OCI-LY7 (cell line): ENCODE results near the gene ZFYVE9. TPM values are rescaled to one million over a fixed set of nuclear protein-coding genes. Genes with fewer than 3 reads are reported as not detected.

Experiments used
- BruUV-seq: library from RNA; stranded (reverse); fragments of 400-500 nt; replicated peaks from 2 replicates; lab custom pipeline; 2021; lab: Mats Ljungman, UMichigan
- CTCF ChIA-PET: fragments of 300-600 bp; sonication (Branson Sonifier 250); formaldehyde crosslinking; loops from one replicate; lab custom pipeline; 2022; ENCODE audit warnings: antibody characterized with exemption; ENCODE audit not compliant: unreplicated experiment; lab: Charles Lee
- POLR2A ChIA-PET: fragments of 300-600 bp; sonication (Branson Sonifier 250); formaldehyde crosslinking; loops from one replicate; lab custom pipeline; 2022; ENCODE audit warnings: antibody characterized with exemption; lab: Charles Lee
- DNase-seq: peaks from one replicate; pipeline ENCODE4 v3.0.0-alpha.2; 2015; ENCODE audit warnings: low spot score
- H2AFZ ChIP-seq: fragments of 200-600 bp; sonication (generic), shearing (Covaris generic); 2 replicates; pipeline ENCODE4 v1.6.1; 2014; ENCODE audit warnings: mild to moderate bottlenecking, antibody characterized with exemption, low read length, moderate library complexity
- H3K27ac ChIP-seq: fragments of 200-600 bp; sonication (generic); 2 replicates; pipeline ENCODE4 v1.5.1; 2014; ENCODE audit warnings: mixed run types, low read depth, mild to moderate bottlenecking, moderate library complexity, low read length, inconsistent platforms; ENCODE audit not compliant: poor library complexity, severe bottlenecking
- H3K36me3 ChIP-seq: fragments of 200-600 bp; sonication (generic); 2 replicates; pipeline ENCODE4 v1.6.1; 2014; ENCODE audit warnings: mild to moderate bottlenecking, antibody characterized with exemption, low read length, moderate library complexity, mixed read lengths; ENCODE audit not compliant: insufficient read depth
- H3K4me1 ChIP-seq: fragments of 200-600 bp; sonication (generic); 2 replicates; pipeline ENCODE4 v1.5.1; 2014; ENCODE audit warnings: mild to moderate bottlenecking, low read length; ENCODE audit not compliant: insufficient read depth, poor library complexity, severe bottlenecking
- H3K4me2 ChIP-seq: fragments of 200-600 bp; sonication (generic); 2 replicates; pipeline ENCODE4 v1.6.1; 2014; ENCODE audit warnings: mild to moderate bottlenecking, low read length
- H3K4me3 ChIP-seq: fragments of 200-600 bp; sonication (generic); 2 replicates; pipeline ENCODE4 v1.5.1; 2014; ENCODE audit warnings: mild to moderate bottlenecking, low read depth, low read length; ENCODE audit not compliant: poor library complexity, severe bottlenecking
- H3K79me2 ChIP-seq: fragments of 200-600 bp; sonication (generic); 2 replicates; pipeline ENCODE4 v1.6.1; 2016; ENCODE audit warnings: low read depth, mild to moderate bottlenecking, low read length, moderate library complexity, mixed read lengths; ENCODE audit not compliant: insufficient read depth
- H3K9me2 ChIP-seq: fragments of 200-600 bp; sonication (generic); 2 replicates; pipeline ENCODE4 v1.6.1; 2016; ENCODE audit warnings: mild to moderate bottlenecking, low read length, mixed read lengths; ENCODE audit not compliant: insufficient read depth
- H3K9me3 ChIP-seq: fragments of 200-600 bp; sonication (generic); 2 replicates; pipeline ENCODE4 v1.6.1; 2014; ENCODE audit warnings: mild to moderate bottlenecking, mixed run types, low read length, mixed read lengths
- H4K20me1 ChIP-seq: fragments of 200-600 bp; sonication (generic); 2 replicates; pipeline ENCODE4 v1.6.1; 2014; ENCODE audit warnings: mild to moderate bottlenecking, antibody characterized with exemption, low read length, moderate library complexity, mixed read lengths; ENCODE audit not compliant: insufficient read depth
- EZH2phosphoT487 ChIP-seq: fragments of 200-600 bp; sonication (generic); IDR thresholded peaks from 2 replicates; pipeline ENCODE4 v1.6.1; 2018; ENCODE audit warnings: low read depth, borderline replicate concordance, mild to moderate bottlenecking, mixed run types, antibody characterized with exemption, low read length, moderate library complexity, mixed read lengths
- intact Hi-C: fragments of 100-400 bp; cut with micrococcal nuclease; formaldehyde crosslinking; loops from one replicate; pipeline ENCODE4 v1.10.0; 2022; ENCODE audit not compliant: unreplicated experiment
- total RNA-seq, 2 experiments: library from RNA; depleted of rRNA in 1 of 2; stranded (reverse); fragments of >200 nt in 1 of 2; shearing (Covaris generic) in 1 of 2; gene quantifications; 2 replicates each; pipeline ENCODE4 v1.2.3, GENCODE V29; 2014 to 2022
- TF ChIP-seq, protein P1 (sequence below): fragments of 200-600 bp; sonication (generic); conservative IDR thresholded peaks from 2 replicates; pipeline ENCODE4 v1.5.1; 2014; ENCODE audit warnings: mild to moderate bottlenecking, antibody characterized with exemption, low read length, moderate library complexity, mixed read lengths

The ZFYVE9 gene
- total RNA-seq, 2 experiments from 2014 or later = 3.7 to 5.6 TPM

- Histone ChIP-seq H2AFZ (no peak overlapping the region), H3K9me3 (no peaks in the 10 kb centered on the region), H3K4me3 (no peak overlapping the region), H3K4me1 (no peaks in the 10 kb centered on the region), H3K9me2 (no peaks in the 10 kb centered on the region), H3K4me2 (no peak overlapping the region), H3K27ac (no peak overlapping the region), H4K20me1 (no peaks in the 10 kb centered on the region), H3K36me3 (no peaks in the 10 kb centered on the region), H3K79me2 (no peaks in the 10 kb centered on the region)
- intact Hi-C loops = no loop called here
- ChIA-PET CTCF (no interaction called here), POLR2A (interaction anchor here (0.7 kb wide), 1 partner anchor 672 kb away, joined by 3 read pairs; no protein-coding TSS in a partner anchor)
- DNase-seq = no peak
- no TSS peak for BruUV-seq
- TF ChIP-seq, protein P1, sequence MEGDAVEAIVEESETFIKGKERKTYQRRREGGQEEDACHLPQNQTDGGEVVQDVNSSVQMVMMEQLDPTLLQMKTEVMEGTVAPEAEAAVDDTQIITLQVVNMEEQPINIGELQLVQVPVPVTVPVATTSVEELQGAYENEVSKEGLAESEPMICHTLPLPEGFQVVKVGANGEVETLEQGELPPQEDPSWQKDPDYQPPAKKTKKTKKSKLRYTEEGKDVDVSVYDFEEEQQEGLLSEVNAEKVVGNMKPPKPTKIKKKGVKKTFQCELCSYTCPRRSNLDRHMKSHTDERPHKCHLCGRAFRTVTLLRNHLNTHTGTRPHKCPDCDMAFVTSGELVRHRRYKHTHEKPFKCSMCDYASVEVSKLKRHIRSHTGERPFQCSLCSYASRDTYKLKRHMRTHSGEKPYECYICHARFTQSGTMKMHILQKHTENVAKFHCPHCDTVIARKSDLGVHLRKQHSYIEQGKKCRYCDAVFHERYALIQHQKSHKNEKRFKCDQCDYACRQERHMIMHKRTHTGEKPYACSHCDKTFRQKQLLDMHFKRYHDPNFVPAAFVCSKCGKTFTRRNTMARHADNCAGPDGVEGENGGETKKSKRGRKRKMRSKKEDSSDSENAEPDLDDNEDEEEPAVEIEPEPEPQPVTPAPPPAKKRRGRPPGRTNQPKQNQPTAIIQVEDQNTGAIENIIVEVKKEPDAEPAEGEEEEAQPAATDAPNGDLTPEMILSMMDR = no peak
- no peak for TF ChIP-seq EZH2phosphoT487
Measured at GRCh38 chr1:52334906-52335528, 193.1 kb downstream of the ZFYVE9 start.

DNA sequence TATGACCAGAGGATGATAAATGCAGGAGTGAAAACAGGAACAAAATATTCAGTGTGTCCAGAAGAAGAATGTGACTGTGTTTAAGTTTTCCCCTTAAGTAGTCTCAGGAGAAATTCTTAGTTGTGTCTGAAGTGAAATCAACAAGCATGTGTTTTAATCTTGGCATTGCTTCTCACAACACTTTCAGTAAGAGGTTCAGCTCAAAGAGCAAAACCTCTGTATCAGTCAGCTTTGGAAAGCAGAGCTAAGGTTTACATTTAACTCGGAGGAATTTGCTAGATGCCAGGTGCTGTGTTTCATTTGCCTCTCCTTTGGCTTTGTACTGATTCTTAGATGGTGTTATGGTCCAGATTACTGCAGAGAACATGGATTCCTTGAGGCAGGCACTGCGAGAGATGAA is 195.6 kb downstream of the ZFYVE9 start:
- Histone ChIP-seq H3K79me2 (no peaks in the 10 kb centered on the region), H3K36me3 (no peaks in the 10 kb centered on the region), H3K4me2 (no peak overlapping the region), H4K20me1 (no peaks in the 10 kb centered on the region), H3K9me3 (no peaks in the 10 kb centered on the region), H3K27ac (no peak overlapping the region), H3K4me3 (no peak overlapping the region), H3K4me1 (no peaks in the 10 kb centered on the region), H2AFZ (no peak overlapping the region), H3K9me2 (no peaks in the 10 kb centered on the region)
- intact Hi-C loops = no loop called here
- TF ChIP-seq EZH2phosphoT487 = no peak
- TF ChIP-seq, protein P1 = no peak
- no TSS peak for BruUV-seq
- ChIA-PET CTCF (no interaction called here), POLR2A (interaction anchor here (0.5 to 0.6 kb wide), 2 partner anchors 195 to 485 kb away, joined by 3 to 4 read pairs; no protein-coding TSS in a partner anchor)
- no peak for DNase-seq

- Histone ChIP-seq H3K9me2 (no peaks in the 10 kb centered on the region), H2AFZ (no peak overlapping the region), H3K4me2 (no peak overlapping the region), H3K79me2 (no peaks in the 10 kb centered on the region), H3K27ac (no peak overlapping the region), H3K4me1 (no peaks in the 10 kb centered on the region), H3K9me3 (no peaks in the 10 kb centered on the region), H3K4me3 (no peak overlapping the region), H4K20me1 (no peaks in the 10 kb centered on the region), H3K36me3 (no peaks in the 10 kb centered on the region)
- no peak for DNase-seq
- no TSS peak for BruUV-seq
- intact Hi-C loops = no loop called here
- TF ChIP-seq EZH2phosphoT487 = no peak
- TF ChIP-seq, protein P1 = no peak
- ChIA-PET CTCF (no interaction called here), POLR2A (no interaction called here)
Measured at GRCh38 chr1:52341655-52342260, 199.9 kb downstream of the ZFYVE9 start.
